Measurements from ENCODE around the gene RASSF9. TPM values are rescaled to one million over a fixed set of nuclear protein-coding genes. Genes with fewer than 3 reads are reported as not detected.

RASSF9 gene
- total RNA-seq = under 1 TPM; 0.27 to 0.89 TPM
- long read RNA-seq, full-length matches to known transcripts = 1 of 1 reads
- long read RNA-seq, partial matches to known transcripts = 0 of 1 reads
- long read RNA-seq, other reads (novel, unspliced or antisense) = 0 of 1 reads

GRCh38 chr12:85836197-85837090 is at the start of gene RASSF9:
Gene RASSF9 (minus strand): TSS chr12:85836409. CDS start chr12:85836201, 208 bp downstream.
- peak; percentile 84 for ATAC-seq
- intact Hi-C loops (cut with DNase I, micrococcal nuclease) = no loop called here
- peak; percentile 45 to 63 for DNase-seq

- intact Hi-C loops (cut with DNase I, micrococcal nuclease) = no loop called here
- DNase-seq (no peak), ATAC-seq (no peak)
Measured at GRCh38 chr12:85883763-85884162, 47.6 kb upstream of the RASSF9 start.

GRCh38 chr12:85877459-85877858 is 41.2 kb upstream of the RASSF9 start:
- intact Hi-C loops (cut with DNase I, micrococcal nuclease) = no loop called here

DNA sequence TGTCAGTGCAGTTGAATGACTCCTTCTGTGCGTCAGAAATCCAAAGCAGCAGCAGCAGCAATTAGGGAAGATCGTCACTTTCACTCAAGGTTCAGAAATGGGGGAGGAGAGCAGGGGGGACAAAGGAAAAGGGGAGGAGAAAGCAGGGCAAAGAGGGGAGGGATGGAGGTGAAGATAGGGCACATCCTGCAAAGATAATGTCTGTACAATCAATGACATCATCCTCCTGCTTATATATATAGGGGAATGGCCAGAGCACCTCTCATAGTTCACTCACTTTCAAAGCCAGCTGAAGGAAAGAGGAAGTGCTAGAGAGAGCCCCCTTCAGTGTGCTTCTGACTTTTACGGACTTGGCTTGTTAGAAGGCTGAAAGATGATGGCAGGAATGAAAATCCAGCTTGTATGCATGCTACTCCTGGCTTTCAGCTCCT is 37.8 kb upstream of the RASSF9 start, which contains the start of gene NTS:
Gene NTS, plus strand, starts transcription at position 265 of the 431 bp plus-strand sequence. Its CDS starts 109 bp downstream, at position 374.
- DNase-seq (no peak), ATAC-seq (no peak)
- intact Hi-C loops (cut with DNase I, micrococcal nuclease) = no loop called here

More at GRCh38 chr12:85877459-85877858, 41.2 kb upstream of the RASSF9 start:
- DNase-seq (no peak), ATAC-seq (no peak)

DNA sequence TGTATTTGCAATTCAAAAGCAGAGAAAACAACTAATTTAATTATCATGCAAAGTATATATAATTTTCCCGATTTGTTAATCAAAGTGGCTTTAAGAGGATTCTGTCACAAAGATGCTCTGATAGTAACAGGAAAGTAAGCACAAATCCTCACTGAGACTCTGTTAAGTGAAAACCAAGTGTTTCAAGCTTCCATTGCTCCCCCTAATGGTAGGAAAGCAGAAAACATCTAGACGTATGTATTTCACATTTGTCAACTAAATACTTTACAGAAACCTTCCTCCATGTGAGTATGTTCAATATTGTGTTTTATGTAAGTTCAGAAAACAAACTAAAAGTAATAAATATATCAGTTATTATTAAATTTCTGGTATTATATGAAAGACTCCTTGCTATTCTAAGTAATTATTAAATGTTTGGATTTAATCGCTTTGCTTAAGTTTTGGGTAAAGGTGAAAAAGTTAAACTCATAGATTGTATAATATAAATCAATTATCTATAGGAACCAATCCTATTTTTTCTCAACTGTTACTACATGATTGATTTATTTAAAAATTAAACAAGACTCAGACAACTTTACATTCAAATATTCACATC is 36.4 kb upstream of the RASSF9 start:
- no peak for DNase-seq
- intact Hi-C loops (cut with DNase I, micrococcal nuclease) = no loop called here
- peak; percentile 52 for ATAC-seq

GRCh38 chr12:85866986-85867776 is 31.0 kb upstream of the RASSF9 start:
- peak; percentile 61 for ATAC-seq
- no peak for DNase-seq
- intact Hi-C loops (cut with DNase I, micrococcal nuclease) = loop anchor here in 1 of 2 donors (5.0 to 10.0 kb wide), 2 partner anchors 292 to 400 kb away; no protein-coding TSS in a partner anchor

- intact Hi-C loops (cut with DNase I, micrococcal nuclease) = loop anchor here in 1 of 2 donors (5.0 to 10.0 kb wide), 2 partner anchors 291 to 399 kb away; no protein-coding TSS in a partner anchor
- no peak for ATAC-seq
- DNase-seq = no peak
Measured at GRCh38 chr12:85865890-85866289, 29.7 kb upstream of the RASSF9 start.

GRCh38 chr12:85856966-85857365 is 20.8 kb upstream of the RASSF9 start:
- DNase-seq (no peak), ATAC-seq (no peak)
- intact Hi-C loops (cut with DNase I, micrococcal nuclease) = no loop called here

DNA sequence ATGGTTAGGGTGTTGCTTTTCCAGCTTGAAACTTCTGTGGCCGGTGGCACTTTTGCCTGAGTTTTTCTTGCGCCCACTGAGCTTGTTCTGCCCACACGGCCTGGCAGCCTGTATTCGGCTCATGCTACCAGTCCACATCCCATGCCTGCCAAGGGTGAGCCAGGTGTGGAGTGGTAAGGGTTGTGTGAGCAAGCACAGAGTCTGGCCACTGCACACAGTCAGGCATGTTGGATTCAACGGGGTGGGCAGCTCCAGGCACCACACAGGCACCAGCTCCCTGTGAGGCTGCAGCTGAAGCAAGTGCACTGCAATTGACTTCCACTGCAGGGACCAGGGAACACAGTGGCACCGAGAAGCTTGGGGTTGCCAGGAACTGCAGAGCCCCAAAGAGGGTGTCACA is 19.1 kb upstream of the RASSF9 start:
- no peak for DNase-seq

DNA sequence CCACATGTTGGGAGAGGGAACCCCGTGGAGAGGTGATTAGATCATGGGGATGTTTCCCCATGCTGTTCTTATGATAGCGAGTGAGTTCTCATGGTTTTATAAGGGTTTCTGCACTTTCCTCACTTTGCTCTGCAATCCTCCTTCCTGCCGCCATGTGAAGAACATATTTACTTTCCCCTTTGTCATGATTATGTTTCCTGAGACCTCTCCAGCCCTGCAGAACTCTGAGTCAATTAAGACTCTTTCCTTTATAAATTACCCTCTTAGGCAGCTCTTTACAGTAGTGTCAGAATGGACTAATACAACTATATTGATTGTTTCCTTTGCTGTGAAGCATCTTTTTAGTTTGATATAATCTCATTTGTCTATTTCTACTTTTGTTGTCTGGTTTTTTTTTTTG is 13.1 kb upstream of the RASSF9 start:
- no peak for DNase-seq
- no peak for ATAC-seq
- intact Hi-C loops (cut with DNase I, micrococcal nuclease) = no loop called here

More for the DNA sequence above, 19.1 kb upstream of the RASSF9 start:
- no peak for ATAC-seq
- intact Hi-C loops (cut with DNase I, micrococcal nuclease) = no loop called here

GRCh38 chr12:85843606-85844310 is 7.5 kb upstream of the RASSF9 start:
- DNase-seq (no peak), ATAC-seq (no peak)
- intact Hi-C loops (cut with DNase I, micrococcal nuclease) = no loop called here

GRCh38 chr12:85835426-85836196 is 598 bp downstream of the RASSF9 start:
- intact Hi-C loops (cut with DNase I, micrococcal nuclease) = no loop called here
- DNase-seq (no peak), ATAC-seq (peak; percentile 57)

DNA sequence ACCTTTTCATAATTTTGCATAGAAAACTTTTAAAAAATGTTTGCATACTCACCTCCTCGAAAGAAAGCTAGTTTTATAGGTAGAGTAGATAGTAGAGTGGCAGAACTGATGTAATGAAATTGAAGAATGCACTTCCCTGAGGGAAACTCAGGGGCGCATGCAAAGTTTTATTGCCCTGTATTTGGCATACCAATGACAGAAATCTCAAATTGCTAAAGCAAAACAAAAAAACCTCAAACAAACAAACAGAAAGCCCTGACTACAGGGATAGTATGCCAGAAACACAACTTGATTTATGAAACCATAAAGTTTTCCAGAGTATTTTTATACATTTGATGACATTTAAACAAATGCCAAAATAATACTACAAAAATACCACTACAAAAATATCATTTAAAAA is 1.8 kb downstream of the RASSF9 start:
- no peak for DNase-seq
- no peak for ATAC-seq
- intact Hi-C loops (cut with DNase I, micrococcal nuclease) = no loop called here

DNA sequence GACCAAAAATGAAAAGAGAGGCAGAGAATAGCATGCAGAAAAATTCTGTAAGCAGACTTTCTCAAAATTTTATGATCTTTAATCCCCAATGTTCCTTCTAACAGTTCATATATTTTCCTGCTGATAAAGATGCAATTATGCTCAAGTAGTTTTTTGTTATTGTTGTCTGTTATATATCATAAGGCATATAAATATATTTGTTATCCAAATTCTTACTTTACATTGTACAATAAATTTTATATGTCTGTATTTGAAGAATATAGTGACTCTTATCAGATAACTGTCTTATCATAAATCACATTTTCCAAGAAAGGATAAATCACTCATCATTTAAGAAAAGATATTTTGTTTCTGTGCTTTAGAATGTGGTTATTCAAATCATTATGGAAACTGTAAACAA is 2.6 kb downstream of the RASSF9 start:
- intact Hi-C loops (cut with DNase I, micrococcal nuclease) = no loop called here
- DNase-seq (no peak), ATAC-seq (no peak)

GRCh38 chr12:85831327-85831990 is 4.8 kb downstream of the RASSF9 start:
- DNase-seq (no peak), ATAC-seq (no peak)
- intact Hi-C loops (cut with DNase I, micrococcal nuclease) = no loop called here

- intact Hi-C loops (cut with DNase I, micrococcal nuclease) = no loop called here
- DNase-seq = no peak
- no peak for ATAC-seq
Measured at GRCh38 chr12:85829391-85829790, 6.8 kb downstream of the RASSF9 start.

- DNase-seq (no peak), ATAC-seq (no peak)
- intact Hi-C loops (cut with DNase I, micrococcal nuclease) = no loop called here
Measured at GRCh38 chr12:85828576-85828975, 7.6 kb downstream of the RASSF9 start.
